Activated CD4-positive, alpha-beta T cell treated with anti-CD3 and anti-CD28 coated beads, Interleukin-2, Interleukin-6, amounts not matched to agents 100 ng/mL and 50 ng/mL, durations not matched to agents 16 hours and 8 hours (primary cell): ENCODE data around the gene UBE3D.

Experiments
- DNase-seq: peaks from one replicate; pipeline ENCODE4 v3.0.0-alpha.2; 2020

UBE3D gene

GRCh38 chr6:83065511-83066192 is at the start of gene UBE3D:
UBE3D (minus strand) TSS chr6:83065841; CDS start chr6:83065718, 123 bp downstream.
- DNase-seq, result peak; percentile 95

- no peak for DNase-seq
Measured at GRCh38 chr6:83114164-83114563, 48.5 kb upstream of the UBE3D start.

GRCh38 chr6:83113258-83113657 is 47.6 kb upstream of the UBE3D start:
- DNase-seq, result no peak

- DNase-seq, result no peak
Measured at GRCh38 chr6:83108378-83108777, 42.7 kb upstream of the UBE3D start.

GRCh38 chr6:83098589-83098988 is 32.9 kb upstream of the UBE3D start:
- DNase-seq, result no peak

GRCh38 chr6:83097675-83098074 is 32.0 kb upstream of the UBE3D start:
- no peak for DNase-seq

GRCh38 chr6:83097204-83097603 is 31.6 kb upstream of the UBE3D start:
- DNase-seq, result no peak

GRCh38 chr6:83096791-83097190 is 31.1 kb upstream of the UBE3D start:
- no peak for DNase-seq

GRCh38 chr6:83092756-83093399 is 27.2 kb upstream of the UBE3D start:
- DNase-seq, result no peak

- no peak for DNase-seq
Measured at GRCh38 chr6:83086751-83087150, 21.1 kb upstream of the UBE3D start.

- DNase-seq, result no peak
Measured at GRCh38 chr6:83083476-83083875, 17.8 kb upstream of the UBE3D start.

- DNase-seq, result no peak
Measured at GRCh38 chr6:83073615-83074014, 8.0 kb upstream of the UBE3D start.

GRCh38 chr6:83072726-83073125 is 7.1 kb upstream of the UBE3D start:
- DNase-seq, result no peak

GRCh38 chr6:83071707-83072106 is 6.1 kb upstream of the UBE3D start:
- no peak for DNase-seq

- no peak for DNase-seq
Measured at GRCh38 chr6:83071023-83071422, 5.4 kb upstream of the UBE3D start.

GRCh38 chr6:83069633-83070032 is 4.0 kb upstream of the UBE3D start:
- DNase-seq, result no peak

- DNase-seq, result no peak
Measured at GRCh38 chr6:83068616-83069015, 3.0 kb upstream of the UBE3D start.

- peak; percentile 97 for DNase-seq
Measured at GRCh38 chr6:83067448-83068439, 2.1 kb upstream of the UBE3D start, which contains the start of gene DOP1A. DOP1A (plus strand) TSS chr6:83067671; CDS start chr6:83096978, 29,307 bp downstream.

GRCh38 chr6:83062225-83062624 is 3.4 kb downstream of the UBE3D start:
- DNase-seq, result no peak

- no peak for DNase-seq
Measured at GRCh38 chr6:83061190-83061589, 4.5 kb downstream of the UBE3D start.

GRCh38 chr6:83057705-83058321 is 7.8 kb downstream of the UBE3D start:
- peak; percentile 26 for DNase-seq

GRCh38 chr6:83055366-83055964 is 10.2 kb downstream of the UBE3D start:
- DNase-seq, result peak; percentile 55
